GM19023 (cell line): ENCODE measurements around the gene GMDS.

ENCODE experiments used
- ATAC-seq: cut with Tn5 transposase; IDR thresholded peaks from one replicate; pipeline ENCODE4 v1.9.1; 2021; ENCODE audit warnings: mild to moderate bottlenecking, moderate library complexity; ENCODE audit not compliant: unreplicated experiment

The GMDS gene

GRCh38 chr6:1789092-1789491, 456.3 kb downstream of the GMDS start:
- ATAC-seq: no peak

DNA sequence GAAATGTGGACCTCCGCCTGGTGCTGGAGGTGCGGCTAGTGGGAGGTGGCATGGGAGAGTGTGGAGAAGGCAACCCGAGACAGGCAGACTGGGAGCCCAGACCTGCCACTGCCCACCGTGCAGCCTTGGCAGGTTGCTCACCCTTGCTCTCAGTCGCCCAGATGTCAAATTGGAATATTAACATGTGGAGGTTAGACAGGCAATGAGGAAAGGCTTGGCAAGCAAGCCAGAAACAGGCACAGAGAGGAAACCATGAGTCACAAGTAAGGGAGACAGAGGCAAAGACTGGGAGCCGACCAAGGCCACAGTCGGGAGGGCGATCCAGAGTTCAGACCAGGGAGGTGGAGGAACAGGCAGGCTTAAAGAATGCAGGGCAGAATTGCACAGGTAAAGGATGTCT, 457.5 kb downstream of the GMDS start:
- no peak for ATAC-seq

DNA sequence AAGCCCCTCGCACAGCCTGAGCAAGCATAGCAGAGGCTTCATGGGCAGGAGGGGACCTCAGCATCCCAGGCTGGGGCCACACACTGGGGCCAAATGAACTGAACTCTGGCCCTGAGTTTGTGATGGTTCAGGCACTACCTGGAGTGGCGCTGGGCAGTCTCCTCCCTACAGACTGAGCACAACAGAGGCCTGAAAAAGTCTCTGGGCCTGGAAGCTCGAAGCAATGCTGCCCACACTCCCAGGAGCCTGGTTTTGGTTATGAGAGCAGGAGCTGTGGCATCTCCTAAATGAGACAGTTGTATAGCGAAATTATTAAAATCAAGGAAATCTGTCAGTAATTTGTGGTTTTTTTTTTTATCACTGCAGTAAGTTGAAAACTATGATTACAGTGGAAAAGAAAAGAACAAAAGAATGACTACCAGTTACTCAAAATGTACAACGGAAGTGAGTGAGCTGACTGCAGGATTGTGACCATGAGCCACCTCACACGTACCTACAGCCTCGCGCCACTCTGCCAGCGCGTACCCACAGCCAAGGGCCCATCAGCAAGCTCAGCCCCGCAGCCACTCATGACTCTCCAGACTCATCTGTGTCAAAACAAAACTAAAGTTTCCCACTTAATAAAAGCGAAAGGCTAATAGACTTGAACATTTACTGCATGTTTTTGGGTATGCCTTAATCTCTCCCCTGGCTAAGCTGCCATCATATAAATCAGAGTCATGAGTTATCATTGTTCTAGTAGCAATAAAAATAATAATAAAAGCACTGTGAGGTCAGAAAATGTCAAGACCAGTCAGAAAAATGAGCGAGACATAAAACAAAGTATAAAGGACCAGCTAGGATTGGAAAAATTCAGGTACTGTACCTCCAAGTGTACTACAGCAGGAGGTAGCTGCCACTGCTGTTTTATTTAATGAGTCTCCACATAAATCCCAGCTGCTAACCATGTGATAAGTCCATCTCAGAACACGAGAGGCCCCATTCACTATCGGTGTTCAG, 458.7 kb downstream of the GMDS start:
- no peak for ATAC-seq

DNA sequence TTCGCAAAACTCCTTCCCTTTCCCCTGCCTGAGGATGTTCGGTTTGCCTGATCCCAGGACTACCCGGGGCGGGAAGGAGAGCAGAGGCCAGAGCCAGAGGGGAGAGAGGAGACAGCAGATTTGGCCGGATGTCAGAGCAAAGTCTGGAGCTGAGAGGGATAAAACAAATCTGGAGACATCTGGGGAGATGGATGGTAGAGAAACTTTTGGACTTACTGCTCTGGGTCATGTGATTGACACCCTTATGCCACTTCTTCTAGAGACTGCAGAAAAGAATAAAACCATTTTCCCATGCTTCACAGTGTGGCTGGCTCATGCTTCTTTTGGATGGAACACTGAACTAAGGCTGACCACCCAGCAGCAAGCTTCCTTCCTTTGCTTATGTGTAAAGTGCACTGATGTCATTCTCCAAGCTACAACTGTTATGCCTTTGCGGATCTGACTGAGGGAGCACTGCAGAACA, 461.0 kb downstream of the GMDS start:
- no peak for ATAC-seq

- ATAC-seq: no peak
Measured at GRCh38 chr6:1781817-1782184, 463.6 kb downstream of the GMDS start.

DNA sequence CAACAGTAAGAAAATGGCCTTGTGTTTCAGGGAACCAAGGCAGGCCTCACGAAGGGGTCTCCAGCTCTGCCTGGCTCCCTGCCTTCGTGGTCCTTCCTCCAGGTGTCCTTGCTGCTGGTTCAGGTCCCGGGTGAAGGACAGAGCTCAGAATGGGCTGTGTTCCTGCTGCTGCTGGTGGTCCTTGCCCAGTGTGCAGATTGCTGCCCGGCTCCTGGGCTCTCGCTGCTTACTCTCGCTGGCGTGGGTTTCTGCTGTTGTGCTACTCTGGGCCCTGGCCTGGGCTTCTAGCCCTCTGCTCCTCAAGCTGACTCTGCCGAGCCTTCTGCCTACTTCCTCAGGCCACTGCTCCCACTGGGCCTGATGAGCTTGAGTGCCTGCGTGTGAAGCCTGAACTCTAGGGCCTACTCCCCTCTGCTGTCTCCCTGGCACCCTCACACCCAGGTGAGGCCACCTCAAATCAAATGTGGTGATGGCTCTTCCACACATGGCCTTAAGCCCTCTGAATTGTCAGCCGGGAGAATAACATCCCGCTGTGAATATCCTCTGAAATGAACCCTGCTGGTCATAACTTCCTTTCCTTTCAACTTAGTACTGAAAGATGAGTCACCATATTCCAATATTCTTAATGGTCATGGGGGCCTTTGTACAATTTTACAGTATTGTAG, 464.1 kb downstream of the GMDS start:
- ATAC-seq: no peak

DNA sequence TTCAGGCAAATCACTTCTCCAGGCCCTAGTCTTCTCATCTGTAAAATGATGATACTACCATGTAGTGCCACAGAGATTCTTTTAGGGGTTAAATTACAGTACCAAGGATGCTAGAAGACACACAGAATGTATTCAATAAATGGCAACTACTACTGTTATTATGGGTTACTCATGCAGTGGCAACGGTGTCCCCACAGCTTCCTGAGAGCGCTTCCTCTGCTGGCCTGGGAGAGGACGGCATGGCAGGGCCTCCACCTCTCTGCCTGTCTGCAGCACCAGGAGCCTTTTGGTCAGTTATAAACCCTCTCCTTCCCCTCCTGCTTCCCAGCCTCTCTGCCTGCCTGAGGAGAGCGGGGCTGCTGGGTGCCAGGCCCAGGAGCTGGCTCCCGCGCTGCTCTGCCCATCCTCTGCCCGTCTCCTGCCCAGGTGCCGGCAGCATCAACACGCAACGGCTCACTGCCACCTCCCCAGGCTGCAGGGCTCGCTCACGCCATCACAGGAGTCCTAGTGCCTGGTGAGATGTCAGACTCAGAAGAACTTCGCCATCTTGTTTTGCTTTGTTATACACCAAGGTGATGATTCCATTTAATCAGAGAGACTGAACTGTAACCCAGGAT, 465.0 kb downstream of the GMDS start:
- ATAC-seq: no peak

DNA sequence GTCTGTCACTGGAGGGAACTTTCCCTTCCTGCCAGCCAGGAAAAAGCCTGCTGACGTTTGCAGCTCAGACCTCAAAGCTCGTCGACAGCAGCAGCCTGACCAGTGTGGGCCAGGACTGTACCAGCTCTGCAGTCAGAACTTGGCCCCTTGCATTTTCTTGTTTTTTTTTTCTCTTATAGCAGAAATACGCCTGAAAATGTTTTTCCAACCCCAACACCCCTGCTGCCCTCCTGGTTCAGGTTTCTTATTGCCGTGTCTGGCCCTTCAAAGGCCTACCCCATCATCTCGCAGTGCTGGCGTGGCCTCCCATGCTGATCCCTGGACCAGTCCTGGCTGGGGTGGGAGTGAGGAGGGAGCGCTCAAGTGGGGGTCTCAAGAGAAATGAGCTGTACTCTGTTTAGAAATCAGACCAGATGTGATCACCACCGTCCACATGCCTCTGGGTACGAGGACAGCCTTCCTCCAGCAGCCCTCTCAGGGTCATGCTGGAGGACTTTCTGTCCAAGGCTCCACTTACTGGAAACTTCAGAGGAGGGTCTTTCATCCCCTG, 466.6 kb downstream of the GMDS start:
- no peak for ATAC-seq

DNA sequence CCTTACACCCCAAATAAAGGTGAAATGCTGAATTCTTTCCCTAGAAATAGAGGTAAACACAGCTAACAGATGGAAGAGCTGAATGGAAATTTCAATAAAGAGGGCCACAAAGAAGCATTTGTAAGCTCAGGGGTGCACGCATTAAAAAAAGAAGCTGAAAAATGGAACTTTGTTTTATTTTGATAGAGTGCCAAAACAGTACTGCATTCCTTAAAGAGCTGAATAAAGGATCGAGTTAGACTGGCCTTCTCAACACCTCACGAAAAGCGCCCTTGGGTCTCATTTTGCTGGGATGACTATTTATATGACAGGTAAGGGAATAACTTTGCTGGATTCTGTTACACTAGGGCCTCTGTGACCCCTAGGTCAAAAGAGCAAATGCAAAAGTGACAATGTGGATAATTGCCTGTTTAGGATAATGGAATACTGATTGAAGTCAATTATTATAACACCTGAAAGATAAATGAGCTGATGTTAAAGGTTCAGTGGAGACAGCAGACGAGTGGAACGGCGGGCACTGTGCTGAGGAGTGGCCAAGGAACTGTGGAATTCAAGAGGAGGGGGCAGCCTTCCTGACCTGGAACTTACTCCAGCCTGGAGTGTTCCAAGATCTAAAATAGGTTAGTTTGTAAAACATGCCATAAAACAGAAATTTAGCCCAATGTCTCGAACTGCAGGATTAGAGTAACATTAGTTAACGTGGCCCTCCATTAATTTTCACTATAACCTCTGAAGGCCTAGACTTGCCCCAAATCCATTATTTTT, 467.3 kb downstream of the GMDS start:
- no peak for ATAC-seq

GRCh38 chr6:1775441-1775840, 470.0 kb downstream of the GMDS start:
- no peak for ATAC-seq

GRCh38 chr6:1774226-1774915, 471.0 kb downstream of the GMDS start:
- ATAC-seq: no peak

GRCh38 chr6:1773700-1774099, 471.7 kb downstream of the GMDS start:
- no peak for ATAC-seq

GRCh38 chr6:1770968-1771723, 474.3 kb downstream of the GMDS start:
- ATAC-seq: no peak

DNA sequence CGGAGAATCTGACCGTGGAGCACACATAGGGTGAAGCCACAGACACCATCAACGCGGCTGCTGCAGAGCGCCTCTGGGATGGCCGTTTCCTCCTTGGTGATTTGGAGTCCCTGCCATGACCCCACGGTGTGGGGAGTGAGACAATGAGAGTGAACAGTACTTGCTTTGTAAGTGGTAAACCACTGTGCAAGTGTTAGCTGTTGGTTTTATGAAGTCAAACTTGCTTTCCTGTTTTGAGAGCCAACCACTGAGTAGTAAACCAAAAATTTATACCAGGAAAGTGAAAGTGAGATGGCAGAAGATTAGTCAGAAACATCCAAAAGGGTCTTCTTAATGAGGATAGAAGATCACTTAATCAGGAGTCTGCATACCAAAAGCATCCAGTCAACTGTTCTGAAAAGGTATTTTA, 475.0 kb downstream of the GMDS start:
- ATAC-seq: no peak

DNA sequence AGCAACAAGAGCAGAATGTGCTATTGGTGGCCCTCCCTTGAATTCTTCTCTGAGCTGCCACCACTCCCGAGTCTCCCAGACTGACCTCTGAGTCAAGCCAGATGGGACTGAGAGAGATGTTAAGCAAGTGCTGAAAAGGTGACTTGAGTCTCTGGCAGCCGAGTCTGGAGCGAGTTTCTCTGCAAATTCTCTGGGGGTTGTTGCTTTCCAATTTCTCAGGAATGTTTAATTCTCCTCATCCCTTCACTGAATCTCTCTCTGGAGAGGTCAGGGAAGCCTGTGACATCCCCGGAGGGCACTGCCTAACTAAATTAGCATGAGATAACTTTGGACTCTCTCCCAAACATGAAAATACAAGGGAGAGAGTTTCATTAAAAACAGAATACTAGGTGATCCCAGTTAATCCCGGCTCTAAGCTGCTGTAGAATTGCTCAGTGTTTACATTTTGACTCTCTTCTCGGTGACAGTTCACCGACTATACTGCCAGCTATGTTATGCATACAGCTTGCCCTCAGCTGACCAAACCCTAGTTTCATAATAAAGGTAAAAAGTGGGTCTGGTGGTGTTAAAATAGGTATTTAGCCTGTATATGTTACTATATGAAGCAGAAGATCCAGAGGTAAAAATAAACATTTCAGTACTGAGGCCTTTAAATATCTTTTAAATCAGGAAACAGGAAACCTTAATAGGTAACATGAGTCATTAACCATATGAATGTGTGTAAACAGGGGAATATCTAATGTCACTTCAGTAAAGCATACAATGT, 477.7 kb downstream of the GMDS start:
- ATAC-seq: no peak

DNA sequence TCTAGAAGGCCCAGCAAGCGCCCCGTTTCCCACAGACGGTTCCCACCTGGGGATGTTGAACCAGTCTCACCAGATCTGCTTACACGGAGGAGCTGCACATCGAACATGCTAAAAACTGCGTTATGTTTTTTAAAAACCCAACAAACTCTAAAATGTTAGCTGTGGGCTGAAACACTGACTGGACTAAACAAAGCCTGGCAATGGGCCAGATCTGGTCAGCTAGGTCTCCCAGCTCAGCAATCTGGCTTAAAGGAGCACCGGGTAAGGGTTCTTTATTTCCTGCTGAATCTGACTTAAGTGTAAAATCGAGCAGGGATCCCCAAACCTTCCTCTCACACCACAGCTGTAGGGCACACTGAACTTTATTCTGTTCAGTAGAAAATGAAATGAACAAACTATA, 478.8 kb downstream of the GMDS start:
- ATAC-seq: no peak

DNA sequence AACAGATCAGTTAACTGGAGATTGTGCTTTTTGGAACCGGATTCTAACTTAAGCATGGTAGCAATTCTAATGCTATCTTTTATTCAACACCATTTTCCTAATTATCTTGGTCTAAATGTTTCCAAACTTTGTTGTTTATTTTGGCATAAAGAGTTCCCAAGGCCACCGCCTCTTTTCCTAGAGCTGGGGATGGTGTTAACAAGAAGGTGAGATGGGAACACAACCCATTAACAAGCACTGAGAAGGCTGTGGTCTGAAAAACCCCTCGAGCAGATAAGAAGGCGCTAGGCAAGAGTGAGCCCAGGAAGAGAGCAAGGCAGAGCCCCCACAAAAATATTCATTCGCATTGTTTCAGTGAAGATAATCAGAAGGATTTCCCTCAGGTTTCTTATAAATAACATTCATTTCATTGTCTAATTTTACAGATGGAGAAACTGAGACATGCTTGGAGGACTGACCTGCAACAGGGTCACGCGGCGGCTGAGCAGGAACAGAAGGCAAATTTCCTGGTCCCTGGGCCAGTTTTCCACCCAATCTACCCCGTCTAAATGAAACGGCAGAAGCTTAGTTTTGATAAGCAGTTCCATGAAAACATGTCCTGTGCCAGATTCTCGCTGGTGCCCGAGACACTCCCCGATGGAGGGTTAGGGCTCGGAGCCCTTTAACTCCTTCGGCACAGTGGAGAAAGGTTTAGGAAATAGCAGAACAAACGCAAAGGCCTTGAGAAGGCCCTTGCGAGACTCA, 480.1 kb downstream of the GMDS start:
- ATAC-seq: no peak
